Adipocyte (in vitro differentiated cells): ENCODE data around the gene TMEM38A.
A peak's percentile ranks its signal among the peaks of the same experiment; 100 is the strongest.
"Not testable (repeated sequence)": the region's sequence is repeated elsewhere in the genome, so short reads cannot be mapped to it uniquely, and the experiment has no call there.

Experiments used
- DNase-seq: peaks from one replicate; pipeline ENCODE4 v3.0.0-alpha.2; 2015; ENCODE audit warnings: low read depth
- H3K27me3 ChIP-seq: replicated peaks from 2 replicates; pipeline ENCODE4 v1.7.0; 2013; ENCODE audit warnings: mild to moderate bottlenecking, low read length, moderate library complexity; ENCODE audit not compliant: control insufficient read depth, insufficient read depth
- H3K36me3 ChIP-seq: 2 replicates; pipeline ENCODE4 v1.7.0; 2013; ENCODE audit warnings: low read length, mild to moderate bottlenecking, moderate library complexity; ENCODE audit not compliant: control insufficient read depth, insufficient read depth, severe bottlenecking
- H3K4me1 ChIP-seq: 2 replicates; pipeline ENCODE4 v1.7.0; 2013; ENCODE audit warnings: mild to moderate bottlenecking, low read length, moderate library complexity; ENCODE audit not compliant: control insufficient read depth, insufficient read depth
- H3K4me3 ChIP-seq: 2 replicates; pipeline ENCODE4 v1.7.0; 2013; ENCODE audit warnings: mild to moderate bottlenecking, low read length, moderate library complexity
- H3K9ac ChIP-seq: 2 replicates; pipeline ENCODE4 v1.7.0; 2013; ENCODE audit warnings: mild to moderate bottlenecking, low read length, moderate library complexity
- H3K9me3 ChIP-seq: 2 replicates; pipeline ENCODE4 v1.7.0; 2013; ENCODE audit warnings: mild to moderate bottlenecking, low read length, moderate library complexity; ENCODE audit not compliant: control insufficient read depth

TMEM38A gene

GRCh38 chr19:16678498-16678897 is 17.6 kb downstream of the TMEM38A start:
- no peak overlapping the region for H3K4me3 ChIP-seq
- no peak for DNase-seq
- peaks cover 4% of the 10 kb centered on the region for H3K9me3 ChIP-seq
- no peak overlapping the region for H3K9ac ChIP-seq
- H3K27me3 ChIP-seq, result no peaks in the 10 kb centered on the region
- H3K36me3 ChIP-seq, result peaks cover 14% of the 10 kb centered on the region
- peaks cover 8% of the 10 kb centered on the region for H3K4me1 ChIP-seq

- Histone ChIP-seq H3K4me1 (peaks cover 8% of the 10 kb centered on the region), H3K9ac (no peak overlapping the region), H3K4me3 (no peak overlapping the region)
Measured at GRCh38 chr19:16679811-16680210, 18.9 kb downstream of the TMEM38A start.

GRCh38 chr19:16682539-16682938 is 21.6 kb downstream of the TMEM38A start:
- no peak overlapping the region for H3K4me3 ChIP-seq
- no peak overlapping the region for H3K9ac ChIP-seq
- no peak for DNase-seq
- peaks cover 4% of the 10 kb centered on the region for H3K9me3 ChIP-seq
- H3K36me3 ChIP-seq, result peaks cover 14% of the 10 kb centered on the region
- no peaks in the 10 kb centered on the region for H3K27me3 ChIP-seq
- peaks cover 7% of the 10 kb centered on the region for H3K4me1 ChIP-seq

More at GRCh38 chr19:16679811-16680210, 18.9 kb downstream of the TMEM38A start:
- Histone ChIP-seq H3K36me3 (peaks cover 14% of the 10 kb centered on the region), H3K27me3 (no peaks in the 10 kb centered on the region), H3K9me3 (peaks cover 4% of the 10 kb centered on the region)
- DNase-seq, result no peak

GRCh38 chr19:16684216-16684615 is 23.3 kb downstream of the TMEM38A start:
- H3K36me3 ChIP-seq, result peaks cover 14% of the 10 kb centered on the region
- no peak overlapping the region for H3K9ac ChIP-seq
- H3K4me3 ChIP-seq, result no peak overlapping the region
- peaks cover 7% of the 10 kb centered on the region for H3K4me1 ChIP-seq
- peaks cover 4% of the 10 kb centered on the region for H3K9me3 ChIP-seq
- H3K27me3 ChIP-seq, result peaks cover 3% of the 10 kb centered on the region
- DNase-seq, result no peak

- peaks cover 9% of the 10 kb centered on the region for H3K27me3 ChIP-seq
- H3K9me3 ChIP-seq, result no peaks in the 10 kb centered on the region
- no peak overlapping the region for H3K4me3 ChIP-seq
- no peaks in the 10 kb centered on the region for H3K36me3 ChIP-seq
- no peak overlapping the region for H3K9ac ChIP-seq
- H3K4me1 ChIP-seq, result peaks cover 7% of the 10 kb centered on the region
- no peak for DNase-seq
Measured at GRCh38 chr19:16688084-16688483, 27.1 kb downstream of the TMEM38A start.

- no peaks in the 10 kb centered on the region for H3K9me3 ChIP-seq
- peak; percentile 1 for DNase-seq
- no peak overlapping the region for H3K4me3 ChIP-seq
- no peak overlapping the region for H3K9ac ChIP-seq
- H3K36me3 ChIP-seq, result no peaks in the 10 kb centered on the region
- peaks cover 4% of the 10 kb centered on the region for H3K27me3 ChIP-seq
- peaks cover 18% of the 10 kb centered on the region for H3K4me1 ChIP-seq
Measured at GRCh38 chr19:16698914-16699313, 38.0 kb downstream of the TMEM38A start.

- peak; percentile 61 for DNase-seq
- peaks cover 22% of the 10 kb centered on the region for H3K4me1 ChIP-seq
- H3K9ac ChIP-seq, result no peak overlapping the region
- H3K4me3 ChIP-seq, result no peak overlapping the region
- H3K9me3 ChIP-seq, result no peaks in the 10 kb centered on the region
- no peaks in the 10 kb centered on the region for H3K36me3 ChIP-seq
- no peaks in the 10 kb centered on the region for H3K27me3 ChIP-seq
Measured at GRCh38 chr19:16702123-16702522, 41.2 kb downstream of the TMEM38A start.

GRCh38 chr19:16703677-16704076 is 42.7 kb downstream of the TMEM38A start:
- no peaks in the 10 kb centered on the region for H3K27me3 ChIP-seq
- no peak for DNase-seq
- peaks cover 21% of the 10 kb centered on the region for H3K4me1 ChIP-seq
- H3K9me3 ChIP-seq, result no peaks in the 10 kb centered on the region
- H3K4me3 ChIP-seq, result no peak overlapping the region
- no peaks in the 10 kb centered on the region for H3K36me3 ChIP-seq
- no peak overlapping the region for H3K9ac ChIP-seq

GRCh38 chr19:16710870-16711269 is 49.9 kb downstream of the TMEM38A start:
- not testable (repeated sequence) for H3K9me3 ChIP-seq, H3K4me3 ChIP-seq, H3K9ac ChIP-seq, H3K4me1 ChIP-seq, H3K36me3 ChIP-seq, DNase-seq
- peaks cover 18% of the 10 kb centered on the region for H3K27me3 ChIP-seq

- H3K27me3 ChIP-seq, result peaks cover 18% of the 10 kb centered on the region
- H3K4me3 ChIP-seq, H3K36me3 ChIP-seq, H3K9ac ChIP-seq, H3K9me3 ChIP-seq, DNase-seq, H3K4me1 ChIP-seq: not testable (repeated sequence)
Measured at GRCh38 chr19:16712295-16712694, 51.4 kb downstream of the TMEM38A start.

GRCh38 chr19:16714702-16715287 is 53.9 kb downstream of the TMEM38A start:
- Histone ChIP-seq H3K4me1 (no peaks in the 10 kb centered on the region), H3K9me3 (peaks cover 4% of the 10 kb centered on the region), H3K9ac (no peak overlapping the region), H3K4me3 (no peak overlapping the region), H3K27me3 (peaks cover 22% of the 10 kb centered on the region), H3K36me3 (no peaks in the 10 kb centered on the region)
- peak; percentile 39 for DNase-seq

- H3K36me3 ChIP-seq, result no peaks in the 10 kb centered on the region
- no peak for DNase-seq
- H3K4me3 ChIP-seq, result no peak overlapping the region
- H3K9me3 ChIP-seq, result peaks cover 2% of the 10 kb centered on the region
- H3K27me3 ChIP-seq, result peaks cover 22% of the 10 kb centered on the region
- H3K9ac ChIP-seq, result no peak overlapping the region
- no peaks in the 10 kb centered on the region for H3K4me1 ChIP-seq
Measured at GRCh38 chr19:16715611-16716010, 54.7 kb downstream of the TMEM38A start.
